HG03095 (cell line): ENCODE measurements around the gene IQCB1.
A peak's percentile ranks its signal among the peaks of the same experiment; 100 is the strongest.
"Not testable (repeated sequence)": the region's sequence is repeated elsewhere in the genome, so short reads cannot be mapped to it uniquely, and the experiment has no call there.

Source experiments
- ATAC-seq: cut with Tn5 transposase; IDR thresholded peaks from one replicate; pipeline ENCODE4 v1.9.1; 2021; ENCODE audit warnings: moderate library complexity; ENCODE audit not compliant: unreplicated experiment

The IQCB1 gene

GRCh38 chr3:121748680-121749275 is 86.1 kb downstream of the IQCB1 start:
- ATAC-seq: peak; percentile 20

- no peak for ATAC-seq
These were observed 86.9 kb downstream of the IQCB1 start for GRCh38 chr3:121747976-121748375.

GRCh38 chr3:121743106-121743505 is 91.8 kb downstream of the IQCB1 start:
- ATAC-seq: not testable (repeated sequence)

GRCh38 chr3:121740896-121741295 is 94.0 kb downstream of the IQCB1 start:
- ATAC-seq: no peak

DNA sequence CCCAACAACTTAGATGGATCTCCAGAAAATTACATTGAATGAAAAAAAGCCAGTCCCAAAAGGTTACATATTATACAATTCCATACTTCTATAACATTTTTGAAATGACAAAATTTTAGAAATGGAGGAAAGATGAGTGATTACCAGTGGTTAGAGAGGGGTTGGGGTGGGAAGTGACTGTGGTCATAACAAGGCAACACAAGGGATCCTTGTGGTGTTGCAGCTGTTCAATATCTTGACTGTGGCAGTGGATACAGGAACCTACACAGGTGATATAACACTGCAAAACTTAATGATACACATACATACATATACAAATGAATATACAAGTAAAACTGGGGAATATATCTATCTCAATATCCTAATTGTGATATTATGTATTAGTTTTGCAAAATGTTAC is 95.0 kb downstream of the IQCB1 start:
- no peak for ATAC-seq

- ATAC-seq: no peak
These were observed 97.2 kb downstream of the IQCB1 start for GRCh38 chr3:121737644-121738043.

GRCh38 chr3:121736112-121736511 is 98.7 kb downstream of the IQCB1 start:
- ATAC-seq: no peak

GRCh38 chr3:121735047-121735696 is 99.7 kb downstream of the IQCB1 start:
- ATAC-seq: peak; percentile 93

GRCh38 chr3:121730940-121731687 is 103.7 kb downstream of the IQCB1 start:
- no peak for ATAC-seq

DNA sequence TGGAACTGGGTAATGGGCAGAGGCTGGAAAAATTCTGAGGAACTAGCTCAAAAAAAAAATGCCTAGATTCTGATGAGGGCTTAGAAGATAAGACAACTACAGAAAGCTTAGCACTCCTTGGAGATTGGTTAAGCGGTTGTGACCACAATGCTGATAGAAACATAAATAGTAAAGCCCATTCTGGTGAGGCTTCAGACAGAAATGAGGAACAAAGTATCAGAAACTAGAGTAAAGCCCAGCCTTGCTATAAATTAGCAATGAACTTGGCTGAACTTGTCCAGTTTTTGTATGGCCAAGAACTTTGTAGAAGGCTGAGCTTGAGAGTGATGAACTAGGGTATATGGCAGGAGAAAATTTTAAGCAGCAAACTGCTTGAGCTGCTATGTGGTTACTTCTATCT is 110.7 kb downstream of the IQCB1 start:
- ATAC-seq: peak; percentile 92

- no peak for ATAC-seq
These were observed 111.4 kb downstream of the IQCB1 start for GRCh38 chr3:121723485-121723884.

DNA sequence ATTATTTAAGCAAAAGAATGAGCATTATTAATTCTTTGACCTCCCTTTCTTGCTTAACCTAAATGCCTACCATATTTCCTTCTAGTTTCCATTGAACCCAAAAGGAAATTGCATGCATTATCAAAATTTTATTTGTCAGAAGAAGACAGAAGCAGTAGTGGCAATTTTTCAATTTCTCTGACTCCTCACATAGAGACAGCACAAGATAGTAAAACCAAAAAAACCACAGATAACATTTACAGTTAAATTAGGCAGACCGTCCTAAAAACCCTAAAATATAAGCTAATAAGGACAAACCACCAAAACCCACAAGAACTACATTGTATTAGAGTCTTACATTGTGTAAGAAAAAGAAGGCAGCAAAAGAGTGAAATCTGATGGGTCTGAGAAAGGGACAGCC is 112.4 kb downstream of the IQCB1 start:
- no peak for ATAC-seq

DNA sequence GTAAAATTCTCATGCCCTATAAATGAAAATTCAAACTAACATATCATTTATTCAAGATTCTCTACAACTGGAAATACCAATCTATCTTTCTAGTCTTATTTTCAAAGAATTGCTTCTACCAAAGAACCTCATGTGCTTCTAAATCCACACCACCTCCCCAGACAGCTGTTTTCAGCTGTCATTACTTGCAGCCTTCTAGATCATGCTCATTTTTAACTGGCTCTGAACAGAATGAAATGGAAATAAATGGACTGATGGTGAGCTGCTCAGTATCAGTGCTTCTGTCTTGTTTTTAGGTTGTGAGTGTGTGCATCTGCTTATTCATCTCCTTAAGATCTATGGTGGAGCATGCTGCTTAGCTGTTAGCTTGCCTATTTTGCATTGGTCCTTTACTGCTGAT is 114.7 kb downstream of the IQCB1 start:
- no peak for ATAC-seq
